ENCODE data around the gene MSH3. TPM values are rescaled to one million over a fixed set of nuclear protein-coding genes. Genes with fewer than 3 reads are reported as not detected.

The MSH3 gene
- polyA plus RNA-seq, 4 donors = 3.5 to 15.6 (median 4.8) TPM

- WGBS, 3 donors = 73 to 90% (median 85%) methylated on average over 1 of the region's 1 CpG
- FAIRE-seq = no peak
These were observed 271.5 kb downstream of the MSH3 start for GRCh38 chr5:80925931-80926330.

More at GRCh38 chr5:80925931-80926330, 271.5 kb downstream of the MSH3 start:
- Histone ChIP-seq H3K27me3 (ENCODE audit: control insufficient read depth in 3 of 3, insufficient read depth in 3 of 3, low read length in 3 of 3) (no peaks in the 10 kb centered on the region), H3K27ac (ENCODE audit: low read depth in 1 of 3, low read length in 2 of 3) (no peak overlapping the region), H3K4me1 (ENCODE audit: control insufficient read depth in 3 of 3, insufficient read depth in 2 of 3, low read depth in 1 of 3, low read length in 2 of 3) (no peaks in the 10 kb centered on the region), H3K4me3 (ENCODE audit: low read depth in 1 of 3, low read length in 3 of 3) (no peak overlapping the region), H3K9me3 (ENCODE audit: control insufficient read depth in 2 of 2, insufficient read depth in 1 of 2, low read depth in 1 of 2, low read length in 1 of 2) (no peaks in the 10 kb centered on the region), H3K36me3 (ENCODE audit: control insufficient read depth in 3 of 3, insufficient read depth in 2 of 3, low read depth in 1 of 3, low read length in 3 of 3) (no peaks in the 10 kb centered on the region)
- DNase-seq = no peak

Other genes starting within 250 kb of the MSH3 start
- 10 to 100 TPM in 1 of 4 donors, 1 to 10 TPM in 3; 6.2 to 33.5 (median 7.4) TPM for gene ZFYVE16, start 246.6 kb upstream of the MSH3 start, polyA plus RNA-seq
- gene FAM151B, start 166.6 kb upstream of the MSH3 start, polyA plus RNA-seq = 1 to 10 TPM in 2 of 4 donors, under 1 TPM in 1, not detected in 1; 0.73 to 1.4 (median 1.1) TPM
- not detected for gene ANKRD34B, start 84.4 kb upstream of the MSH3 start, polyA plus RNA-seq
- gene DHFR, start 331 bp downstream of the MSH3 start, polyA plus RNA-seq = 10 to 100 TPM; 13.5 to 55.3 (median 33.1) TPM

All from small intestine (tissue), 7 donors.